Fibroblast of mammary gland (primary cell): ENCODE measurements around the gene ENPP7.

Source experiments
- DNase-seq: peaks from one replicate; pipeline ENCODE4 v3.0.0-alpha.2; 2010; ENCODE audit warnings: low read depth
- H3K4me3 ChIP-seq: 2 replicates; pipeline ENCODE4 v1.5.1; 2011; ENCODE audit warnings: low read depth, mild to moderate bottlenecking, low read length, moderate library complexity; ENCODE audit not compliant: control insufficient read depth
- CTCF ChIP-seq: conservative IDR thresholded peaks from 2 replicates; pipeline ENCODE4 v1.5.1; 2011; ENCODE audit warnings: low read depth, low read length, inconsistent platforms; ENCODE audit not compliant: control insufficient read depth, insufficient read depth

The ENPP7 gene

GRCh38 chr17:79730769-79731483 lies at the start of gene ENPP7:
Gene ENPP7 (plus strand): TSS chr17:79730943. CDS start chr17:79731140, 197 bp downstream.
- no peak within 1 kb of the TSS for H3K4me3 ChIP-seq
- no peak for TF ChIP-seq CTCF
- no peak for DNase-seq

GRCh38 chr17:79681101-79681621 lies 49.6 kb upstream of the ENPP7 start:
- no peak overlapping the region for H3K4me3 ChIP-seq
- no peak for TF ChIP-seq CTCF
- DNase-seq: no peak

GRCh38 chr17:79681628-79682261 lies 49.0 kb upstream of the ENPP7 start:
- no peak for TF ChIP-seq CTCF
- DNase-seq: no peak

GRCh38 chr17:79683365-79683764 lies 47.4 kb upstream of the ENPP7 start:
- DNase-seq: no peak
- TF ChIP-seq CTCF: no peak
- no peak overlapping the region for H3K4me3 ChIP-seq

More at GRCh38 chr17:79681628-79682261, 49.0 kb upstream of the ENPP7 start:
- no peak overlapping the region for H3K4me3 ChIP-seq

- no peak for TF ChIP-seq CTCF
- DNase-seq: no peak
- no peak overlapping the region for H3K4me3 ChIP-seq
Measured at GRCh38 chr17:79684132-79684985, 46.4 kb upstream of the ENPP7 start.

GRCh38 chr17:79685121-79685520 lies 45.6 kb upstream of the ENPP7 start:
- no peak for DNase-seq
- TF ChIP-seq CTCF: no peak
- H3K4me3 ChIP-seq: no peak overlapping the region
